ENCODE measurements around the gene DIAPH2. TPM values are rescaled to one million over a fixed set of nuclear protein-coding genes. Genes with fewer than 3 reads are reported as not detected.

Gene DIAPH2
- total RNA-seq, 1 experiment from 2014 or later: 15.9 TPM

DNA sequence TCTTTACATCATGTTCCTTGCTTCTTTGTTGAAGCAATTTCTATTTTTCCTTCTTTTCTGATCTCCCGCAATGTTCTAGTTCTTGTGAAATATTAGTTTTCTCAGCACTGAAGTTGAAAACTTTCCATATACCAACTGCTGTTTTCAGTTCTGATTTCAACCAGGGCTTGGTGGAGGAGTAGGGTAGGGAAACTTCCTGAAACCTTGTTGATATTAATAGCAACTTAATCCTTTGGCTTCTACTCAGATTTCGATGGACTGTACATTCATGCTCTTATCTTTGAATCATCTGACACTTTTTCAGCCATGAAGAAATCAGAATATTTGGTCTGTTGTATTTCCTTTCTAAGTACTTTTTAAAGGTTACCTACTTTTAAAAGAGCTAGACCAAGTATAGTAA lies 514.9 kb downstream of the DIAPH2 start:
- ATAC-seq: no peak
- peaks cover 10% of the 10 kb centered on the region for H3K9me3 Mint-ChIP-seq
- no peak overlapping the region for H3K4me3 Mint-ChIP-seq
- H3K27me3 Mint-ChIP-seq (ENCODE audit: low read depth): no peaks in the 10 kb centered on the region; the same call in 1 of the 2 replicates
- no peak overlapping the region; the same call in 1 of the 2 replicates for H3K27ac Mint-ChIP-seq
- ChIA-PET POLR2A (no interaction called here), CTCF (no interaction called here)
- DNase-seq (ENCODE audit: low spot score): no peak
- H3K4me1 Mint-ChIP-seq: peaks cover 13% of the 10 kb centered on the region
- H3K36me3 Mint-ChIP-seq: no peaks in the 10 kb centered on the region
- TF ChIP-seq, protein P1, sequence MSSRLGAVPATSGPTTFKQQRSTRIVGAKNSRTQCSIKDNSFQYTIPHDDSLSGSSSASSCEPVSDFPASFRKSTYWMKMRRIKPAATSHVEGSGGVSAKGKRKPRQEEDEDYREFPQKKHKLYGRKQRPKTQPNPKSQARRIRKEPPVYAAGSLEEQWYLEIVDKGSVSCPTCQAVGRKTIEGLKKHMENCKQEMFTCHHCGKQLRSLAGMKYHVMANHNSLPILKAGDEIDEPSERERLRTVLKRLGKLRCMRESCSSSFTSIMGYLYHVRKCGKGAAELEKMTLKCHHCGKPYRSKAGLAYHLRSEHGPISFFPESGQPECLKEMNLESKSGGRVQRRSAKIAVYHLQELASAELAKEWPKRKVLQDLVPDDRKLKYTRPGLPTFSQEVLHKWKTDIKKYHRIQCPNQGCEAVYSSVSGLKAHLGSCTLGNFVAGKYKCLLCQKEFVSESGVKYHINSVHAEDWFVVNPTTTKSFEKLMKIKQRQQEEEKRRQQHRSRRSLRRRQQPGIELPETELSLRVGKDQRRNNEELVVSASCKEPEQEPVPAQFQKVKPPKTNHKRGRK (CRISPR knock-in tag; IDR thresholded peaks at IDR 0.05; ENCODE audit: borderline replicate concordance): no peak
- TF ChIP-seq ERG (CRISPR knock-in tag; IDR thresholded peaks at IDR 0.05) (no peak), E2F1 (CRISPR knock-in tag; IDR thresholded peaks at IDR 0.05) (no peak), CREM (CRISPR knock-in tag; IDR thresholded peaks at IDR 0.05) (no peak), SMAD3 (CRISPR knock-in tag; IDR thresholded peaks at IDR 0.05; ENCODE audit: borderline replicate concordance) (no peak), MLX (CRISPR knock-in tag; IDR thresholded peaks at IDR 0.05) (no peak), ZNF423 (CRISPR knock-in tag; IDR thresholded peaks at IDR 0.05) (no peak), GRHL2 (CRISPR knock-in tag; IDR thresholded peaks at IDR 0.05; ENCODE audit: insufficient replicate concordance, severe bottlenecking) (no peak), ZNF317 (CRISPR knock-in tag; IDR thresholded peaks at IDR 0.05; ENCODE audit: borderline replicate concordance, low read depth) (no peak), IRF2 (CRISPR knock-in tag; IDR thresholded peaks at IDR 0.05; ENCODE audit: borderline replicate concordance, low read depth) (no peak)

GRCh38 chrX:97200454-97200853 lies 515.8 kb downstream of the DIAPH2 start:
- CTCF ChIA-PET: no interaction called here
- H3K4me3 Mint-ChIP-seq: no peak overlapping the region
- TF ChIP-seq PRRX2 (CRISPR knock-in tag; IDR thresholded peaks at IDR 0.05) (no peak), CREB1 (CRISPR knock-in tag; IDR thresholded peaks at IDR 0.05) (no peak), SMAD3 (CRISPR knock-in tag; IDR thresholded peaks at IDR 0.05; ENCODE audit: borderline replicate concordance) (no peak), E2F1 (CRISPR knock-in tag; IDR thresholded peaks at IDR 0.05) (no peak), ZNF263 (CRISPR knock-in tag; IDR thresholded peaks at IDR 0.05; ENCODE audit: low read depth) (no peak), E2F4 (CRISPR knock-in tag; IDR thresholded peaks at IDR 0.05; ENCODE audit: borderline replicate concordance, low read depth) (no peak), NFE2L1 (CRISPR knock-in tag; IDR thresholded peaks at IDR 0.05) (no peak), SOX15 (CRISPR knock-in tag; IDR thresholded peaks at IDR 0.05) (no peak), GRHL2 (CRISPR knock-in tag; IDR thresholded peaks at IDR 0.05; ENCODE audit: insufficient replicate concordance, severe bottlenecking) (no peak), ATF2 (CRISPR knock-in tag; IDR thresholded peaks at IDR 0.05; ENCODE audit: borderline replicate concordance, low read depth) (no peak)
- TF ChIP-seq, protein P2, sequence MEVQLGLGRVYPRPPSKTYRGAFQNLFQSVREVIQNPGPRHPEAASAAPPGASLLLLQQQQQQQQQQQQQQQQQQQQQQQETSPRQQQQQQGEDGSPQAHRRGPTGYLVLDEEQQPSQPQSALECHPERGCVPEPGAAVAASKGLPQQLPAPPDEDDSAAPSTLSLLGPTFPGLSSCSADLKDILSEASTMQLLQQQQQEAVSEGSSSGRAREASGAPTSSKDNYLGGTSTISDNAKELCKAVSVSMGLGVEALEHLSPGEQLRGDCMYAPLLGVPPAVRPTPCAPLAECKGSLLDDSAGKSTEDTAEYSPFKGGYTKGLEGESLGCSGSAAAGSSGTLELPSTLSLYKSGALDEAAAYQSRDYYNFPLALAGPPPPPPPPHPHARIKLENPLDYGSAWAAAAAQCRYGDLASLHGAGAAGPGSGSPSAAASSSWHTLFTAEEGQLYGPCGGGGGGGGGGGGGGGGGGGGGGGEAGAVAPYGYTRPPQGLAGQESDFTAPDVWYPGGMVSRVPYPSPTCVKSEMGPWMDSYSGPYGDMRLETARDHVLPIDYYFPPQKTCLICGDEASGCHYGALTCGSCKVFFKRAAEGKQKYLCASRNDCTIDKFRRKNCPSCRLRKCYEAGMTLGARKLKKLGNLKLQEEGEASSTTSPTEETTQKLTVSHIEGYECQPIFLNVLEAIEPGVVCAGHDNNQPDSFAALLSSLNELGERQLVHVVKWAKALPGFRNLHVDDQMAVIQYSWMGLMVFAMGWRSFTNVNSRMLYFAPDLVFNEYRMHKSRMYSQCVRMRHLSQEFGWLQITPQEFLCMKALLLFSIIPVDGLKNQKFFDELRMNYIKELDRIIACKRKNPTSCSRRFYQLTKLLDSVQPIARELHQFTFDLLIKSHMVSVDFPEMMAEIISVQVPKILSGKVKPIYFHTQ (CRISPR knock-in tag; IDR thresholded peaks at IDR 0.05): no peak
- TF ChIP-seq, protein P3, sequence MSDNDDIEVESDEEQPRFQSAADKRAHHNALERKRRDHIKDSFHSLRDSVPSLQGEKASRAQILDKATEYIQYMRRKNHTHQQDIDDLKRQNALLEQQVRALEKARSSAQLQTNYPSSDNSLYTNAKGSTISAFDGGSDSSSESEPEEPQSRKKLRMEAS (CRISPR knock-in tag; IDR thresholded peaks at IDR 0.05): no peak
- TF ChIP-seq, protein P4, sequence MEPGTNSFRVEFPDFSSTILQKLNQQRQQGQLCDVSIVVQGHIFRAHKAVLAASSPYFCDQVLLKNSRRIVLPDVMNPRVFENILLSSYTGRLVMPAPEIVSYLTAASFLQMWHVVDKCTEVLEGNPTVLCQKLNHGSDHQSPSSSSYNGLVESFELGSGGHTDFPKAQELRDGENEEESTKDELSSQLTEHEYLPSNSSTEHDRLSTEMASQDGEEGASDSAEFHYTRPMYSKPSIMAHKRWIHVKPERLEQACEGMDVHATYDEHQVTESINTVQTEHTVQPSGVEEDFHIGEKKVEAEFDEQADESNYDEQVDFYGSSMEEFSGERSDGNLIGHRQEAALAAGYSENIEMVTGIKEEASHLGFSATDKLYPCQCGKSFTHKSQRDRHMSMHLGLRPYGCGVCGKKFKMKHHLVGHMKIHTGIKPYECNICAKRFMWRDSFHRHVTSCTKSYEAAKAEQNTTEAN (CRISPR knock-in tag; IDR thresholded peaks at IDR 0.05): no peak

More at GRCh38 chrX:97200454-97200853, 515.8 kb downstream of the DIAPH2 start:
- Mint-ChIP-seq H3K9me3 (peaks cover 13% of the 10 kb centered on the region), H3K4me1 (peaks cover 13% of the 10 kb centered on the region), H3K27ac (no peak overlapping the region), H3K36me3 (no peaks in the 10 kb centered on the region), H3K27me3 (ENCODE audit: low read depth) (no peaks in the 10 kb centered on the region; the same call in 1 of the 2 replicates)
- ATAC-seq: peak; percentile 71
- POLR2A ChIA-PET: no interaction called here
- DNase-seq (ENCODE audit: low spot score): peak; percentile 36
